SH-SY5Y (cell line): ENCODE measurements around the gene SPR.

Source experiments
- GATA2 ChIP-seq: IDR thresholded peaks from 2 replicates; pipeline ENCODE4 v1.6.1; 2011; ENCODE audit warnings: mild to moderate bottlenecking, low read depth, low read length
- GATA3 ChIP-seq: IDR thresholded peaks from 2 replicates; pipeline ENCODE4 v1.6.1; 2011; ENCODE audit warnings: low read depth, mild to moderate bottlenecking, low read length, moderate library complexity

GRCh38 chr2:72914589-72915319 lies 27.5 kb downstream of the SPR start:
- TF ChIP-seq GATA2 = no peak
- TF ChIP-seq GATA3 = no peak
